ENCODE results near the gene MSH6.

Gene MSH6

GRCh38 chr2:47767497-47767844 lies 15.5 kb upstream of the MSH6 start:
- in situ Hi-C loops (cut with HindIII; ENCODE audit: low pct_unique_long_range_greater_than_20kb, low sequenced_read_pairs): no loop called here
- no peak for DNase-seq (ENCODE audit: low read depth in 1 of 2, low spot score in 1 of 2)
- no peak for TF ChIP-seq JUND (IDR thresholded peaks at IDR 0.05; ENCODE audit: low read depth)

DNA sequence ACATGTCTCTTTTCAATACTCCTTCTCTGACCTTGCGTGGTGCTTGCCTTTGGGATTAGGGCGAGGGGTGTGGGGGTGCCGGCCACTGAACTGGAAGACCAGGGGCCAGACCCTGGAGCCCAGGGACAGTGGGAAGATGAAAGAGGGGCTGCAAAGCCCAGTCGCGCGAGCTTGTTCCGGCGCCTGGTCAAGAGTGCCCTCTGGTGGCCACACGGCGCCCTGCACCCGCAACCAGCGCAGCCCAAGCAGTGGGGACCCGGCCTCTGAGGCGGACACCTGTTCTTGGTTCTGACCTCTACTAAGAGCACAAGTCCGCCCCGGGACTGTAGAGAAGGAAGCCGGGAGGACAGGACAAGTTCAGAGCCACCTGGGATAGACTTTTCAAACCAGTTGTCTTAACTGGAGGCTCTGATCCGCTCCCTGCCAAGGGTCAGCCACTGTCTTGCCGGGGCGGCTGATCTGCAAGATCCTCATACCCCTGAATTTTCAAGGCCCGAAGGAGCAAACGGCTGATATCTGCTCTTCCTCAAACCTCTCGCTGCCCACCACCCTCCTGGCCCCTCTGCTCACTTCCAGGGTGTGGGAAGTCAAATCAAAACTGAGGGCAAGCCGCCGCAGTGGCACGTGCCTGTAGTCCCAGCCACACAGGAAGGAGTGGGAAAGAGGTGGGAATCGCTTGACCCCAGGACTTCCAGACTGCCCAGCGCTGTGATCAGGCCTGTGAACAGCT lies 14.9 kb upstream of the MSH6 start:
- DNase-seq (ENCODE audit: low read depth in 1 of 2, low spot score in 1 of 2): peak in 1 of 2 experiments; percentile 44
- in situ Hi-C loops (cut with HindIII; ENCODE audit: low pct_unique_long_range_greater_than_20kb, low sequenced_read_pairs): no loop called here
- TF ChIP-seq JUND (IDR thresholded peaks at IDR 0.05; ENCODE audit: low read depth): no peak

- DNase-seq (ENCODE audit: low read depth in 1 of 2, low spot score in 1 of 2): no peak
- in situ Hi-C loops (cut with HindIII; ENCODE audit: low pct_unique_long_range_greater_than_20kb, low sequenced_read_pairs): no loop called here
- no peak for TF ChIP-seq JUND (IDR thresholded peaks at IDR 0.05; ENCODE audit: low read depth)
Observed at GRCh38 chr2:47769318-47769717, 13.6 kb upstream of the MSH6 start.

GRCh38 chr2:47771211-47771610 lies 11.7 kb upstream of the MSH6 start:
- DNase-seq (ENCODE audit: low read depth in 1 of 2, low spot score in 1 of 2): peak in 1 of 2 experiments; percentile 62
- in situ Hi-C loops (cut with HindIII; ENCODE audit: low pct_unique_long_range_greater_than_20kb, low sequenced_read_pairs): no loop called here
- TF ChIP-seq JUND (IDR thresholded peaks at IDR 0.05; ENCODE audit: low read depth): no peak

DNA sequence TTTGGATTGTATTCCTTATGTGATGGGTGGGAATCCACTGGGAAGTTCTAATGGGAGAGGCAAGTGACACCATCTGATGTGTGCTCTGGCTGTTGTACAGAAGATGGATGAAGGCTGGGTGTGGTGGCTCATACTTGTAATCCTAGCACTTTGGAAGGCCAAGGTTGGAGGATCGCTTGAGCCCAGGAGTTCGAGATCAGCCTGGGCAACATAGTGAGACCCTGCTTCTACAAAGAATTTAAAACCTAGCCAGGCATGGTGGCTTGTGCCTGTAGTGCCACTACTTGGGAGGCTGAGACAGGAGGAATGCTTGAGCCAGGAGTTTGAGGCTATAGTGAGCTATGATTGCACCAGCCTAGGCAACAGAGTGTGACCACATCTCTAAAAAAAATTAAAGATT lies 10.6 kb upstream of the MSH6 start:
- in situ Hi-C loops (cut with HindIII; ENCODE audit: low pct_unique_long_range_greater_than_20kb, low sequenced_read_pairs): no loop called here
- DNase-seq (ENCODE audit: low read depth in 1 of 2, low spot score in 1 of 2): no peak
- TF ChIP-seq JUND (IDR thresholded peaks at IDR 0.05; ENCODE audit: low read depth): no peak

- no peak for TF ChIP-seq JUND (IDR thresholded peaks at IDR 0.05; ENCODE audit: low read depth)
- in situ Hi-C loops (cut with HindIII; ENCODE audit: low pct_unique_long_range_greater_than_20kb, low sequenced_read_pairs): no loop called here
- no peak for DNase-seq (ENCODE audit: low read depth in 1 of 2, low spot score in 1 of 2)
Observed at GRCh38 chr2:47774567-47774966, 8.4 kb upstream of the MSH6 start.

DNA sequence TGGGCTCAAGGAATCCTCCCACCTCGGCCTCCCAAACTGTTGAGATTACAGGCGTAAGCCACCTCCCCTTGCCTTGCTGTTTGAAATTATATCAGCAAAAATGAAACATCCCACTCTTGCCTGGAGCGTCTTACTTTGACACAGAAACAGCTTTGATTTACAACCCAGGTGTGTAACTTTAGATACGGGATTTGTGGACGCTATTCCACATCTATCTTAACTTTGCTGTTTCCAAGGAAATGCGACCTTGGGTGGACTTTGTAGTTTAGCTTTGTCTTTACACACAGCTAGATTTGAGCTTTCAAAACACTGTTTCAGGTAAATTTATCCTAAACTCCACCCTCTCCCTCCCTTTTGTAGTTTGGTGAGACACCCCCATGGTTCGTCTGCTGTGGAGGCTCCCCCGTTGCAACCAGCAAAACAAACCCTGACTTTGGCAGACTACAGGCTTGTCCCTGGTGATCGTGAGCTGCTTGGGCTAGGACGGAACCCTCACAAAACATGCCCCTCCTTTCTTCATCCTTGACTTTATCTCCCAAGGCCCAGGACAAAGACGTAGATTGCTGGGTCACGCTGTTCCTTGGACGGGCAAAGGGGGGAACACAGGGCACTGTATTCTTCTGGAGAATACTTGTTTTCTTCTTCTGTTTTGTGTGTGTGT lies 5.5 kb upstream of the MSH6 start:
- TF ChIP-seq JUND (IDR thresholded peaks at IDR 0.05; ENCODE audit: low read depth): no peak
- no peak for DNase-seq (ENCODE audit: low read depth in 1 of 2, low spot score in 1 of 2)
- in situ Hi-C loops (cut with HindIII; ENCODE audit: low pct_unique_long_range_greater_than_20kb, low sequenced_read_pairs): no loop called here

- DNase-seq (ENCODE audit: low read depth in 1 of 2, low spot score in 1 of 2): no peak
- TF ChIP-seq JUND (IDR thresholded peaks at IDR 0.05; ENCODE audit: low read depth): no peak
- in situ Hi-C loops (cut with HindIII; ENCODE audit: low pct_unique_long_range_greater_than_20kb, low sequenced_read_pairs): no loop called here
Observed at GRCh38 chr2:47778698-47779425, 4.1 kb upstream of the MSH6 start.

DNA sequence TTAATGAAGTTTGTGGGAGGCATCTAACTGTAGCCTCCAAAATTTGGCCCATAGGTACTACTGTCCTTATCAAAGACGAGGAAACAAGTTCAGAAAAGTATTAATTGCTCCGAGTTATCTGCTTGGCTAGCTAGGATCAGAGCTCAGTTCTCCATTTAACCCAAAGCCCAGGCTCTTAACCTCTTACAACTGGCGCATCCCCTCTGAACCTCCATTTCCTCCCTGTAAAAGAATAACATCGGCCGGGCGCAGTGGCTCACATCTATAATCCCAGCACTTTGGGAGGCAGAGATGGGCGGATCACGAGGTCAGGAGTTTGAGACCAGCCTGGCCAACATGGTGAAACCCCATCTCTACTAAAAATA lies 3.5 kb upstream of the MSH6 start:
- in situ Hi-C loops (cut with HindIII; ENCODE audit: low pct_unique_long_range_greater_than_20kb, low sequenced_read_pairs): no loop called here
- no peak for TF ChIP-seq JUND (IDR thresholded peaks at IDR 0.05; ENCODE audit: low read depth)
- DNase-seq (ENCODE audit: low read depth in 1 of 2, low spot score in 1 of 2): no peak

GRCh38 chr2:47782381-47782670 lies 619 bp upstream of the MSH6 start:
- in situ Hi-C loops (cut with HindIII; ENCODE audit: low pct_unique_long_range_greater_than_20kb, low sequenced_read_pairs): no loop called here
- no peak for DNase-seq (ENCODE audit: low read depth in 1 of 2, low spot score in 1 of 2)
- TF ChIP-seq JUND (IDR thresholded peaks at IDR 0.05; ENCODE audit: low read depth): no peak

GRCh38 chr2:47783486-47784351 lies 774 bp downstream of the MSH6 start:
- in situ Hi-C loops (cut with HindIII; ENCODE audit: low pct_unique_long_range_greater_than_20kb, low sequenced_read_pairs): no loop called here
- DNase-seq (ENCODE audit: low read depth in 1 of 2, low spot score in 1 of 2): peak; percentile 66 to 78
- TF ChIP-seq JUND (IDR thresholded peaks at IDR 0.05; ENCODE audit: low read depth): no peak

DNA sequence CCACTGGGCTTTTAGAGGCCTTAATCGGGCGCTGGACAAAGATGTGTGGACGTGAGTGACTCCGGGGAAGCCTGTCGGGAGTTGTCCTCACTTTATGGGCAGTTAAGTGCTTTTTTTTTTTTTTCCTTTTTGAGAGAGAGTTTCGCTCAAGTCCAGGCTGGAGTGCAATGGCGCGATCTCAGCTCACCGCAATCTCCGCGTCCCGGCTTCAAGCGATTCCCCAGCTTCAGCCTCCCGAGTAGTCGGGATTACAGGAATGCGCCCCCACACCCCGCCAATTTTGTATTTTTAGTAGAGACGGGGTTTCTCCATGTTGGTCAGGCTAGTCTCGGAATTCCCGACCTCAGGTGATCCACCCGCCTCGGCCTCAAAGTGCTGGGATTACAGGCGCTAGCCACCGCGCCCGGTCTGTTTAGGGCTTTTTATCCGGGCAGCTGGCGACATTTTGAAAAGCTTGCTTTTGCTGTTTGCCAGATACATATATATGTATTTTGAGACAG lies 1.5 kb downstream of the MSH6 start:
- DNase-seq (ENCODE audit: low read depth in 1 of 2, low spot score in 1 of 2): no peak
- TF ChIP-seq JUND (IDR thresholded peaks at IDR 0.05; ENCODE audit: low read depth): no peak
- in situ Hi-C loops (cut with HindIII; ENCODE audit: low pct_unique_long_range_greater_than_20kb, low sequenced_read_pairs): no loop called here

Data from T47D (cell line).